ENCODE results near the gene DAPK3. TPM values are rescaled to one million over a fixed set of nuclear protein-coding genes. Genes with fewer than 3 reads are reported as not detected.

DAPK3 gene
- total RNA-seq, 1 donor from 2014 or later: 105 TPM

- TF ChIP-seq, protein P1, sequence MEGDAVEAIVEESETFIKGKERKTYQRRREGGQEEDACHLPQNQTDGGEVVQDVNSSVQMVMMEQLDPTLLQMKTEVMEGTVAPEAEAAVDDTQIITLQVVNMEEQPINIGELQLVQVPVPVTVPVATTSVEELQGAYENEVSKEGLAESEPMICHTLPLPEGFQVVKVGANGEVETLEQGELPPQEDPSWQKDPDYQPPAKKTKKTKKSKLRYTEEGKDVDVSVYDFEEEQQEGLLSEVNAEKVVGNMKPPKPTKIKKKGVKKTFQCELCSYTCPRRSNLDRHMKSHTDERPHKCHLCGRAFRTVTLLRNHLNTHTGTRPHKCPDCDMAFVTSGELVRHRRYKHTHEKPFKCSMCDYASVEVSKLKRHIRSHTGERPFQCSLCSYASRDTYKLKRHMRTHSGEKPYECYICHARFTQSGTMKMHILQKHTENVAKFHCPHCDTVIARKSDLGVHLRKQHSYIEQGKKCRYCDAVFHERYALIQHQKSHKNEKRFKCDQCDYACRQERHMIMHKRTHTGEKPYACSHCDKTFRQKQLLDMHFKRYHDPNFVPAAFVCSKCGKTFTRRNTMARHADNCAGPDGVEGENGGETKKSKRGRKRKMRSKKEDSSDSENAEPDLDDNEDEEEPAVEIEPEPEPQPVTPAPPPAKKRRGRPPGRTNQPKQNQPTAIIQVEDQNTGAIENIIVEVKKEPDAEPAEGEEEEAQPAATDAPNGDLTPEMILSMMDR (IDR thresholded peaks at IDR 0.05; ENCODE audit: insufficient read depth, low read length, severe bottlenecking): no peak
- Histone ChIP-seq H3K36me3 (ENCODE audit: control insufficient read depth, insufficient read depth, low read length) (no peaks in the 10 kb centered on the region), H3K27me3 (ENCODE audit: control insufficient read depth, insufficient read depth, low read length) (peaks cover 6% of the 10 kb centered on the region), H3K4me3 (ENCODE audit: low read depth, low read length) (no peak overlapping the region)
- DNase-seq (ENCODE audit: low read depth): no peak
- no peak for FAIRE-seq
These were observed 39.9 kb downstream of the DAPK3 start for GRCh38 chr19:3931041-3931440.

- Histone ChIP-seq H3K4me3 (ENCODE audit: low read depth, low read length) (no peak overlapping the region), H3K36me3 (ENCODE audit: control insufficient read depth, insufficient read depth, low read length) (no peaks in the 10 kb centered on the region), H3K27me3 (ENCODE audit: control insufficient read depth, insufficient read depth, low read length) (no peaks in the 10 kb centered on the region)
- DNase-seq (ENCODE audit: low read depth): no peak
- FAIRE-seq: peak; percentile 18
- TF ChIP-seq, protein P1 (IDR thresholded peaks at IDR 0.05; ENCODE audit: insufficient read depth, low read length, severe bottlenecking): no peak
These were observed 47.0 kb downstream of the DAPK3 start for GRCh38 chr19:3923912-3924311.

- Histone ChIP-seq H3K4me3 (ENCODE audit: low read depth, low read length) (no peak overlapping the region), H3K27me3 (ENCODE audit: control insufficient read depth, insufficient read depth, low read length) (no peaks in the 10 kb centered on the region), H3K36me3 (ENCODE audit: control insufficient read depth, insufficient read depth, low read length) (no peaks in the 10 kb centered on the region)
- TF ChIP-seq, protein P1 (IDR thresholded peaks at IDR 0.05; ENCODE audit: insufficient read depth, low read length, severe bottlenecking): no peak
- no peak for DNase-seq (ENCODE audit: low read depth)
- no peak for FAIRE-seq
These were observed 47.7 kb downstream of the DAPK3 start for GRCh38 chr19:3923096-3923758.

DNA sequence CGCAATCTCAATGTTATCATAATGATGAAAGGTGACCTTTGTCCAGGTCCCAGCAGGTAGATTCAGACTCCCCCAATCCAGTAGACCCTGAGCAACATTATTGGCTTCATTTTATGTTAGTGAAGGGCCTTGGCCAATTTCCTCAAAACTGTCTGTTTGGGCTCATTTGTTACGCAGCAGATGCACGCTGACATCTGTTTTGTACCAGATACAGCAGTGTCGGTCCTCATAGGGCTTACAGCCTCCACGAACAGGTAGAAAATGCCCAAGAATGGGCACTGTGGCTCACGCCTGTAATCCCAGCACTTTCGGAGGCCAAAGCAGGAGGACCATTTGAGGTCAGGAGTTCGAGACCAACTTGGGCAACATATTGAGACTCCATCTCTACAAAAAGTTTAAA is 51.1 kb downstream of the DAPK3 start:
- Histone ChIP-seq H3K36me3 (ENCODE audit: control insufficient read depth, insufficient read depth, low read length) (no peaks in the 10 kb centered on the region), H3K27me3 (ENCODE audit: control insufficient read depth, insufficient read depth, low read length) (no peaks in the 10 kb centered on the region), H3K4me3 (ENCODE audit: low read depth, low read length) (no peak overlapping the region)
- no peak for FAIRE-seq
- TF ChIP-seq, protein P1 (IDR thresholded peaks at IDR 0.05; ENCODE audit: insufficient read depth, low read length, severe bottlenecking): no peak
- DNase-seq (ENCODE audit: low read depth): no peak

DNA sequence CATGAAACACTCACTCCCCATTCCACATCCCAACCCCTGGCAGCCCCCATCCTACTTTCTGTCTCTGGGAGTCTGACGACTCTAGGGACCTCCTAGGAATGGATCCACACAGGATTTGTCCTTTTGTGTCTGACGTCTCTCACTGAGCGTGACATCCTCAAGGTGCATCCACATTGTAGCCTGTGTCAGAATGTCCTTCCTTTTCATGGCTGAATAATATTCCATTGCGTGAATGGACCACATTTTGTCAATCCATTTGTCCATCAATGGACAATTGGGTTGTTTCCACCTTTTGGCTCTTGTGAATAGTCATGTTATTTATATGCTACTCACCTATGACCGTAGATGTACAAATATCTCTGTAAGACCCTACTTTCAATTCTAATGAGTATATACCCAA is 54.9 kb downstream of the DAPK3 start:
- TF ChIP-seq, protein P1 (IDR thresholded peaks at IDR 0.05; ENCODE audit: insufficient read depth, low read length, severe bottlenecking): no peak
- FAIRE-seq: peak; percentile 80

GRCh38 chr19:3914199-3914598 is 56.7 kb downstream of the DAPK3 start:
- Histone ChIP-seq H3K27me3 (ENCODE audit: control insufficient read depth, insufficient read depth, low read length) (no peaks in the 10 kb centered on the region), H3K4me3 (ENCODE audit: low read depth, low read length) (no peak overlapping the region), H3K36me3 (ENCODE audit: control insufficient read depth, insufficient read depth, low read length) (no peaks in the 10 kb centered on the region)
- DNase-seq (ENCODE audit: low read depth) (no peak), FAIRE-seq (no peak)
- TF ChIP-seq, protein P1 (IDR thresholded peaks at IDR 0.05; ENCODE audit: insufficient read depth, low read length, severe bottlenecking): no peak

More for the DNA sequence above, 54.9 kb downstream of the DAPK3 start:
- no peaks in the 10 kb centered on the region for H3K27me3 ChIP-seq (ENCODE audit: control insufficient read depth, insufficient read depth, low read length)
- DNase-seq (ENCODE audit: low read depth): no peak
- no peak overlapping the region for H3K4me3 ChIP-seq (ENCODE audit: low read depth, low read length)
- no peaks in the 10 kb centered on the region for H3K36me3 ChIP-seq (ENCODE audit: control insufficient read depth, insufficient read depth, low read length)
